A549 treated with ZK216348 at 1 μM for 4 hours (cell line): ENCODE data around the gene ANGPTL7. TPM values are rescaled to one million over a fixed set of nuclear protein-coding genes. Genes with fewer than 3 reads are reported as not detected.

Experiments used
- total RNA-seq: library from RNA; stranded (reverse); fragments of 200-300 nt; extraction: Qiagen RNA extraction; gene quantifications from 5 replicates; pipeline ENCODE4 v1.2.3, GENCODE V29; 2022; ENCODE audit warnings: low read depth

Gene ANGPTL7
- total RNA-seq: not detected in 5 replicates

GRCh38 chr1:11188858-11189451, at the start of gene ANGPTL7:
TSS of gene ANGPTL7 (plus strand) at chr1:11189355. CDS start at chr1:11189580, 225 bp downstream.

Other genes starting within 250 kb of the ANGPTL7 start
- 188 to 222 TPM (median 195 TPM) in 5 replicates for gene TARDBP, start 176.7 kb upstream of the ANGPTL7 start, total RNA-seq
- gene MASP2, start 142.1 kb upstream of the ANGPTL7 start, total RNA-seq: 0.12 to 0.85 TPM (median 0.33 TPM) in 3 of 5 replicates, not detected in the others
- gene SRM, start 129.3 kb upstream of the ANGPTL7 start, total RNA-seq: 102 to 210 TPM (median 208 TPM) in 5 replicates
- gene EXOSC10, start 89.5 kb upstream of the ANGPTL7 start, total RNA-seq: 36.9 to 41.7 TPM (median 38.6 TPM) in 5 replicates
- 12.4 to 16.1 TPM (median 14.7 TPM) in 5 replicates for gene MTOR, start 73.2 kb downstream of the ANGPTL7 start, total RNA-seq
- 13.2 to 17.4 TPM (median 15.9 TPM) in 5 replicates for gene UBIAD1, start 83.8 kb downstream of the ANGPTL7 start, total RNA-seq